A673 (cell line): ENCODE data around the gene PROZ. TPM values are rescaled to one million over a fixed set of nuclear protein-coding genes. Genes with fewer than 3 reads are reported as not detected.

ENCODE experiments used
- BruUV-seq: library from RNA; stranded (reverse); fragments of 400-500 nt; replicated peaks from 2 replicates; lab custom pipeline; 2021; lab: Mats Ljungman, UMichigan
- CTCF ChIA-PET: fragments of 300-600 bp; sonication (Branson Sonifier 250); formaldehyde crosslinking; loops from one replicate; lab custom pipeline; 2022; ENCODE audit warnings: antibody characterized with exemption; lab: Charles Lee
- POLR2A ChIA-PET: fragments of 300-600 bp; sonication (Branson Sonifier 250); formaldehyde crosslinking; loops from one replicate; lab custom pipeline; 2022; ENCODE audit warnings: antibody characterized with exemption; ENCODE audit not compliant: low non-redundant PET; lab: Charles Lee
- DNase-seq: peaks from one replicate; pipeline ENCODE4 v3.0.0-alpha.2; 2015; ENCODE audit warnings: low spot score
- H3K27ac ChIP-seq: fragments of 200-600 bp; sonication (generic); 2 replicates; pipeline ENCODE4 v1.5.1; 2016; ENCODE audit warnings: mixed run types, low read depth, mild to moderate bottlenecking, mixed read lengths, antibody characterized with exemption, low read length; ENCODE audit not compliant: poor library complexity, severe bottlenecking
- H3K27me3 ChIP-seq: fragments of 200-600 bp; sonication (generic); replicated peaks from 2 replicates; pipeline ENCODE4 v1.6.1; 2017; ENCODE audit warnings: mixed run types, low read depth, mild to moderate bottlenecking, mixed read lengths, antibody characterized with exemption, low read length; ENCODE audit not compliant: insufficient read depth, poor library complexity
- H3K36me3 ChIP-seq: fragments of 200-600 bp; sonication (generic); 2 replicates; pipeline ENCODE4 v1.6.1; 2016; ENCODE audit warnings: mixed run types, mild to moderate bottlenecking, mixed read lengths, antibody characterized with exemption, low read length; ENCODE audit not compliant: insufficient read depth, poor library complexity, severe bottlenecking
- H3K4me1 ChIP-seq: fragments of 200-600 bp; sonication (generic); 2 replicates; pipeline ENCODE4 v1.6.1; 2017; ENCODE audit warnings: mixed run types, mild to moderate bottlenecking, mixed read lengths, antibody characterized with exemption, low read length; ENCODE audit not compliant: insufficient read depth, poor library complexity, severe bottlenecking
- H3K4me3 ChIP-seq: fragments of 200-600 bp; sonication (generic); 2 replicates; pipeline ENCODE4 v1.5.1; 2016; ENCODE audit warnings: low read depth, mixed run types, mild to moderate bottlenecking, mixed read lengths, low read length; ENCODE audit not compliant: poor library complexity, severe bottlenecking
- H3K9me3 ChIP-seq: fragments of 200-600 bp; sonication (generic); 2 replicates; pipeline ENCODE4 v1.6.1; 2016; ENCODE audit warnings: mixed run types, low read depth, mild to moderate bottlenecking, mixed read lengths, antibody characterized with exemption, low read length; ENCODE audit not compliant: poor library complexity, severe bottlenecking
- CTCF ChIP-seq: fragments of 300-800, 200-600 bp; sonication (generic); conservative IDR thresholded peaks from 2 replicates; pipeline ENCODE4 v1.5.1; 2017; ENCODE audit warnings: low read depth, mild to moderate bottlenecking, antibody characterized with exemption, low read length, moderate library complexity, mixed read lengths
- EZH2 ChIP-seq: fragments of 200-600 bp; sonication (generic); IDR thresholded peaks from 2 replicates; pipeline ENCODE4 v1.6.1; 2017; ENCODE audit warnings: borderline replicate concordance, low read depth, mild to moderate bottlenecking, mixed read lengths, antibody characterized with exemption, low read length; ENCODE audit not compliant: poor library complexity, severe bottlenecking
- intact Hi-C: fragments of 100-400 bp; cut with micrococcal nuclease; formaldehyde crosslinking; loops from one replicate; pipeline ENCODE4 v1.10.0; 2022; ENCODE audit not compliant: unreplicated experiment
- total RNA-seq: library from RNA; stranded (reverse); gene quantifications from 2 replicates; pipeline ENCODE4 v1.2.3, GENCODE V29; 2021

PROZ gene
- total RNA-seq, 1 experiment from 2014 or later: not detected

GRCh38 chr13:113164492-113164891, 6.0 kb downstream of the PROZ start:
- no TSS peak for BruUV-seq
- Histone ChIP-seq H3K4me1 (no peaks in the 10 kb centered on the region), H3K9me3 (no peaks in the 10 kb centered on the region), H3K27me3 (no peaks in the 10 kb centered on the region), H3K27ac (no peak overlapping the region), H3K36me3 (no peaks in the 10 kb centered on the region), H3K4me3 (no peak overlapping the region)
- ChIA-PET CTCF (no interaction called here), POLR2A (interaction anchor here (0.6 kb wide), 1 partner anchor 16 kb away, joined by 4 read pairs; no protein-coding TSS in a partner anchor)
- TF ChIP-seq EZH2 (no peak), CTCF (no peak)
- no peak for DNase-seq
- intact Hi-C loops: no loop called here

- H3K27ac ChIP-seq: no peak overlapping the region
- no peak for DNase-seq
- ChIA-PET CTCF (no interaction called here), POLR2A (no interaction called here)
- no peak for TF ChIP-seq CTCF
- TF ChIP-seq EZH2: no peak
- H3K27me3 ChIP-seq: no peaks in the 10 kb centered on the region
- no peaks in the 10 kb centered on the region for H3K4me1 ChIP-seq
- intact Hi-C loops: no loop called here
- H3K9me3 ChIP-seq: no peaks in the 10 kb centered on the region
- no peak overlapping the region for H3K4me3 ChIP-seq
- no TSS peak for BruUV-seq
- no peaks in the 10 kb centered on the region for H3K36me3 ChIP-seq
Observed at GRCh38 chr13:113166266-113166665, 7.8 kb downstream of the PROZ start.

GRCh38 chr13:113166681-113167080, 8.2 kb downstream of the PROZ start:
- no peaks in the 10 kb centered on the region for H3K4me1 ChIP-seq
- no peak overlapping the region for H3K4me3 ChIP-seq
- ChIA-PET CTCF (no interaction called here), POLR2A (no interaction called here)
- H3K36me3 ChIP-seq: peaks cover 3% of the 10 kb centered on the region
- no TSS peak for BruUV-seq
- no peak for DNase-seq
- no peaks in the 10 kb centered on the region for H3K27me3 ChIP-seq
- intact Hi-C loops: no loop called here
- no peaks in the 10 kb centered on the region for H3K9me3 ChIP-seq
- no peak overlapping the region for H3K27ac ChIP-seq
- TF ChIP-seq CTCF (no peak), EZH2 (no peak)
